Measurements from ENCODE around the gene C4A. TPM values are rescaled to one million over a fixed set of nuclear protein-coding genes. Genes with fewer than 3 reads are reported as not detected.
"Not testable (repeated sequence)": the region's sequence is repeated elsewhere in the genome, so short reads cannot be mapped to it uniquely, and the experiment has no call there.

C4A gene
- total RNA-seq, 1 donor from 2014 or later: 4.6 TPM

DNA sequence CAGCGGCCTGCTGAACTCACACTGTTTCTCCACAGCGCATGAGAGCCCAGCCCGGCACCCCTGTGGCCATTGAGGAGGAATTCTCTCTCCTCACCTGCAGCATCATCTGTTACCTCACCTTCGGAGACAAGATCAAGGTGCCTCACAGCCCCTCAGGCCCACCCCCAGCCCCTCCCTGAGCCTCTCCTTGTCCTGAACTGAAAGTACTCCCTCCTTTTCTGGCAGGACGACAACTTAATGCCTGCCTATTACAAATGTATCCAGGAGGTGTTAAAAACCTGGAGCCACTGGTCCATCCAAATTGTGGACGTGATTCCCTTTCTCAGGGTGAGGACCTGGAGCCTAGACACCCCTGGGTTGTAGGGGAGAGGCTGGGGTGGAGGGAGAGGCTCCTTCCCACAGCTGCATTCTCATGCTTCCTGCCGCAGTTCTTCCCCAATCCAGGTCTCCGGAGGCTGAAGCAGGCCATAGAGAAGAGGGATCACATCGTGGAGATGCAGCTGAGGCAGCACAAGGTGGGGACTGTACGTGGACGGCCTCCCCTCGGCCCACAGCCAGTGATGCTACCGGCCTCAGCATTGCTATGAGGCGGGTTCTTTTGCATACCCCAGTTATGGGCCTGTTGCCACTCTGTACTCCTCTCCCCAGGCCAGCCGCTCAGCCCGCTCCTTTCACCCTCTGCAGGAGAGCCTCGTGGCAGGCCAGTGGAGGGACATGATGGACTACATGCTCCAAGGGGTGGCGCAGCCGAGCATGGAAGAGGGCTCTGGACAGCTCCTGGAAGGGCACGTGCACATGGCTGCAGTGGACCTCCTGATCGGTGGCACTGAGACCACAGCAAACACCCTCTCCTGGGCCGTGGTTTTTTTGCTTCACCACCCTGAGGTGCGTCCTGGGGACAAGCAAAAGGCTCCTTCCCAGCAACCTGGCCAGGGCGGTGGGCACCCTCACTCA, 57.7 kb downstream of the C4A start:
- H3K36me3 Mint-ChIP-seq (ENCODE audit: low read depth, unreplicated experiment); DNase-seq (ENCODE audit: low read depth); H4K20me1 ChIP-seq (ENCODE audit: insufficient read depth, low read length); H3K4me1 ChIP-seq (ENCODE audit: insufficient read depth, low read length); H2AFZ ChIP-seq (ENCODE audit: low read depth, low read length); H3K4me3 ChIP-seq (ENCODE audit: insufficient read depth, low read depth, low read length); H3K9me3 Mint-ChIP-seq (ENCODE audit: unreplicated experiment); H3K4me2 ChIP-seq (ENCODE audit: low read length); H3K27ac Mint-ChIP-seq (ENCODE audit: unreplicated experiment); H3K27ac ChIP-seq (ENCODE audit: low read depth, low read length); H3K36me3 ChIP-seq (ENCODE audit: insufficient read depth, low read length); H3K9ac ChIP-seq (ENCODE audit: low read length); H3K4me3 Mint-ChIP-seq (ENCODE audit: unreplicated experiment); FAIRE-seq; H3K27me3 ChIP-seq (ENCODE audit: insufficient read depth, low read length); H3K4me1 Mint-ChIP-seq (ENCODE audit: low read depth, unreplicated experiment); H3K27me3 Mint-ChIP-seq (ENCODE audit: low read depth, unreplicated experiment); H3K79me2 ChIP-seq (ENCODE audit: insufficient read depth, low read length); H3K9me3 ChIP-seq (ENCODE audit: insufficient read depth, low read depth, low read length): not testable (repeated sequence)

DNA sequence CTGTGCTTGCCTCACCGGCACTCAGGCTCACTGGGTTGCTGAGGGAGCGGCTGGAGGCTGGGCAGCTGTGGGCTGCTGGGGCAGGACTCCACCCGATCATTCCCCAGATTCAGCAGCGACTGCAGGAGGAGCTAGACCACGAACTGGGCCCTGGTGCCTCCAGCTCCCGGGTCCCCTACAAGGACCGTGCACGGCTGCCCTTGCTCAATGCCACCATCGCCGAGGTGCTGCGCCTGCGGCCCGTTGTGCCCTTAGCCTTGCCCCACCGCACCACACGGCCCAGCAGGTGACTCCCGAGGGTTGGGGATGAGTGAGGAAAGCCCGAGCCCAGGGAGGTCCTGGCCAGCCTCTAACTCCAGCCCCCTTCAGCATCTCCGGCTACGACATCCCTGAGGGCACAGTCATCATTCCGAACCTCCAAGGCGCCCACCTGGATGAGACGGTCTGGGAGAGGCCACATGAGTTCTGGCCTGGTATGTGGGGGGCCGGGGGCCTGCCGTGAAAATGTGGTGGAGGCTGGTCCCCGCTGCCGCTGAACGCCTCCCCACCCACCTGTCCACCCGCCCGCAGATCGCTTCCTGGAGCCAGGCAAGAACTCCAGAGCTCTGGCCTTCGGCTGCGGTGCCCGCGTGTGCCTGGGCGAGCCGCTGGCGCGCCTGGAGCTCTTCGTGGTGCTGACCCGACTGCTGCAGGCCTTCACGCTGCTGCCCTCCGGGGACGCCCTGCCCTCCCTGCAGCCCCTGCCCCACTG, 58.6 kb downstream of the C4A start:
- not testable (repeated sequence) for H2AFZ ChIP-seq (ENCODE audit: low read depth, low read length); H3K9ac ChIP-seq (ENCODE audit: low read length); H3K27ac ChIP-seq (ENCODE audit: low read depth, low read length); H3K27me3 Mint-ChIP-seq (ENCODE audit: low read depth, unreplicated experiment); DNase-seq (ENCODE audit: low read depth); H3K9me3 Mint-ChIP-seq (ENCODE audit: unreplicated experiment); H3K4me1 ChIP-seq (ENCODE audit: insufficient read depth, low read length); H3K36me3 Mint-ChIP-seq (ENCODE audit: low read depth, unreplicated experiment); FAIRE-seq; H3K4me2 ChIP-seq (ENCODE audit: low read length); H3K79me2 ChIP-seq (ENCODE audit: insufficient read depth, low read length); H3K4me1 Mint-ChIP-seq (ENCODE audit: low read depth, unreplicated experiment); H3K27ac Mint-ChIP-seq (ENCODE audit: unreplicated experiment); H3K4me3 Mint-ChIP-seq (ENCODE audit: unreplicated experiment); H3K4me3 ChIP-seq (ENCODE audit: insufficient read depth, low read depth, low read length); H3K36me3 ChIP-seq (ENCODE audit: insufficient read depth, low read length); H3K9me3 ChIP-seq (ENCODE audit: insufficient read depth, low read depth, low read length); H4K20me1 ChIP-seq (ENCODE audit: insufficient read depth, low read length); H3K27me3 ChIP-seq (ENCODE audit: insufficient read depth, low read length)

DNA sequence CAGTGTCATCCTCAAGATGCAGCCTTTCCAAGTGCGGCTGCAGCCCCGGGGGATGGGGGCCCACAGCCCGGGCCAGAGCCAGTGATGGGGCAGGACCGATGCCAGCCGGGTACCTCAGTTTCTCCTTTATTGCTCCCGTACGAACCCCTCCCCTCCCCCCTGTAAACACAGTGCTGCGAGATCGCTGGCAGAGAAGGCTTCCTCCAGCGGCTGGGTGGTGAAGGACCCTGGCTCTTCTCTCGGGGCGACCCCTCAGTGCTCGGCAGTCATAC, 59.1 kb downstream of the C4A start:
- not testable (repeated sequence) for H3K4me3 Mint-ChIP-seq (ENCODE audit: unreplicated experiment); H4K20me1 ChIP-seq (ENCODE audit: insufficient read depth, low read length); H3K4me1 ChIP-seq (ENCODE audit: insufficient read depth, low read length); H3K4me1 Mint-ChIP-seq (ENCODE audit: low read depth, unreplicated experiment); H3K9ac ChIP-seq (ENCODE audit: low read length); H3K4me3 ChIP-seq (ENCODE audit: insufficient read depth, low read depth, low read length); H3K36me3 ChIP-seq (ENCODE audit: insufficient read depth, low read length); H3K27me3 Mint-ChIP-seq (ENCODE audit: low read depth, unreplicated experiment); H3K4me2 ChIP-seq (ENCODE audit: low read length); FAIRE-seq; H3K36me3 Mint-ChIP-seq (ENCODE audit: low read depth, unreplicated experiment); H3K9me3 ChIP-seq (ENCODE audit: insufficient read depth, low read depth, low read length); H3K9me3 Mint-ChIP-seq (ENCODE audit: unreplicated experiment); H3K27ac ChIP-seq (ENCODE audit: low read depth, low read length); DNase-seq (ENCODE audit: low read depth); H3K27me3 ChIP-seq (ENCODE audit: insufficient read depth, low read length); H3K27ac Mint-ChIP-seq (ENCODE audit: unreplicated experiment); H3K79me2 ChIP-seq (ENCODE audit: insufficient read depth, low read length); H2AFZ ChIP-seq (ENCODE audit: low read depth, low read length)

DNA sequence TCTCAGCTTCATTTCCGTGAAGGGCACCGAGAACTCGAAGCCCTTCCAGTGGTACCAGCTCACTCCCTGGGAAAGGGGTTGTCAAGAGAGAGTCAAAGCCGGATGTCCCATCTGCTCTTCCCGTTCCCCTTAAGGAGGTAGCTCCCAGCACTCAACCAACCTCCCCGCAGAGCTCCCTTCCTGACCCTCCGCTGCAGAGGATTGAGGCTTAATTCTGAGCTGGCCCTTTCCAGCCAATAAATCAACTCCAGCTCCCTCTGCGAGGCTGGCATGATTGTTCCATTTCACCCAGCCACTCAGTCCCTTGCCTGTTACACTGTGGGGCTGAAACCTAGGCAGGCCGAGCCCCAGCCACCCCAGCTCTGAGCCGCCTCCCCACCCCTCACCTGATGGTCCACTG, 59.5 kb downstream of the C4A start:
- not testable (repeated sequence) for H3K9ac ChIP-seq (ENCODE audit: low read length); H3K4me3 Mint-ChIP-seq (ENCODE audit: unreplicated experiment); H3K4me1 Mint-ChIP-seq (ENCODE audit: low read depth, unreplicated experiment); H3K36me3 ChIP-seq (ENCODE audit: insufficient read depth, low read length); H3K79me2 ChIP-seq (ENCODE audit: insufficient read depth, low read length); H3K4me2 ChIP-seq (ENCODE audit: low read length); FAIRE-seq; DNase-seq (ENCODE audit: low read depth); H3K4me1 ChIP-seq (ENCODE audit: insufficient read depth, low read length); H3K27ac Mint-ChIP-seq (ENCODE audit: unreplicated experiment); H3K27ac ChIP-seq (ENCODE audit: low read depth, low read length); H3K9me3 Mint-ChIP-seq (ENCODE audit: unreplicated experiment); H3K27me3 Mint-ChIP-seq (ENCODE audit: low read depth, unreplicated experiment); H2AFZ ChIP-seq (ENCODE audit: low read depth, low read length); H3K4me3 ChIP-seq (ENCODE audit: insufficient read depth, low read depth, low read length); H3K36me3 Mint-ChIP-seq (ENCODE audit: low read depth, unreplicated experiment); H3K9me3 ChIP-seq (ENCODE audit: insufficient read depth, low read depth, low read length); H3K27me3 ChIP-seq (ENCODE audit: insufficient read depth, low read length); H4K20me1 ChIP-seq (ENCODE audit: insufficient read depth, low read length)

DNA sequence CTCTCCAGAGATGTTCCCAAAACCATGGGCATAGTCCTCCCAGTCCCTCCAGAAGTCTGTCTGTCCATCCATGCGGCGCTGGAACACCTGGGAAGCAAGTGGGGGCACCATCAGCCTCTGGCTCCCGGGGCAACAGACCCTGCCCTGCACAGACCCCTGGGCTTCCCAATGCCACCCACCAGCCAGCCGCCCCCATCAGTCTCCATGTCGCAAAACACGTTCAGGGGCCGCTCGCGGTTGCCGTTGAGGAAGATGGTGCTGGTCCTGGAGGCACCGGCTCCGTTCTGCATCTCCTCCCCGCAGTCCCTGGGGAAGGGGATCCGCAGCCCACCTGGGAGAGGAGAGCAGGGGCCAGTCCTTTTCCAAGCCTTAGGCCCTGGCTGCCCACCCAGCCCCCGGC, 60.4 kb downstream of the C4A start:
- not testable (repeated sequence) for H4K20me1 ChIP-seq (ENCODE audit: insufficient read depth, low read length); H3K27me3 Mint-ChIP-seq (ENCODE audit: low read depth, unreplicated experiment); H3K9ac ChIP-seq (ENCODE audit: low read length); FAIRE-seq; H3K4me3 Mint-ChIP-seq (ENCODE audit: unreplicated experiment); H3K4me3 ChIP-seq (ENCODE audit: insufficient read depth, low read depth, low read length); H3K36me3 Mint-ChIP-seq (ENCODE audit: low read depth, unreplicated experiment); H2AFZ ChIP-seq (ENCODE audit: low read depth, low read length); H3K9me3 Mint-ChIP-seq (ENCODE audit: unreplicated experiment); H3K27ac ChIP-seq (ENCODE audit: low read depth, low read length); DNase-seq (ENCODE audit: low read depth); H3K27me3 ChIP-seq (ENCODE audit: insufficient read depth, low read length); H3K9me3 ChIP-seq (ENCODE audit: insufficient read depth, low read depth, low read length); H3K4me2 ChIP-seq (ENCODE audit: low read length); H3K4me1 Mint-ChIP-seq (ENCODE audit: low read depth, unreplicated experiment); H3K36me3 ChIP-seq (ENCODE audit: insufficient read depth, low read length); H3K79me2 ChIP-seq (ENCODE audit: insufficient read depth, low read length); H3K27ac Mint-ChIP-seq (ENCODE audit: unreplicated experiment)
- peaks cover 13% of the 10 kb centered on the region for H3K4me1 ChIP-seq (ENCODE audit: insufficient read depth, low read length)

Data from astrocyte (in vitro differentiated cells and primary cell).